GM21576 (cell line): Measurements from ENCODE around the gene ZNF154.
"Not testable (repeated sequence)": the region's sequence is repeated elsewhere in the genome, so short reads cannot be mapped to it uniquely, and the experiment has no call there.

Source experiments
- ATAC-seq: cut with Tn5 transposase; IDR thresholded peaks from one replicate; pipeline ENCODE4 v1.9.1; 2021; ENCODE audit warnings: mild to moderate bottlenecking, moderate library complexity; ENCODE audit not compliant: unreplicated experiment

Gene ZNF154

DNA sequence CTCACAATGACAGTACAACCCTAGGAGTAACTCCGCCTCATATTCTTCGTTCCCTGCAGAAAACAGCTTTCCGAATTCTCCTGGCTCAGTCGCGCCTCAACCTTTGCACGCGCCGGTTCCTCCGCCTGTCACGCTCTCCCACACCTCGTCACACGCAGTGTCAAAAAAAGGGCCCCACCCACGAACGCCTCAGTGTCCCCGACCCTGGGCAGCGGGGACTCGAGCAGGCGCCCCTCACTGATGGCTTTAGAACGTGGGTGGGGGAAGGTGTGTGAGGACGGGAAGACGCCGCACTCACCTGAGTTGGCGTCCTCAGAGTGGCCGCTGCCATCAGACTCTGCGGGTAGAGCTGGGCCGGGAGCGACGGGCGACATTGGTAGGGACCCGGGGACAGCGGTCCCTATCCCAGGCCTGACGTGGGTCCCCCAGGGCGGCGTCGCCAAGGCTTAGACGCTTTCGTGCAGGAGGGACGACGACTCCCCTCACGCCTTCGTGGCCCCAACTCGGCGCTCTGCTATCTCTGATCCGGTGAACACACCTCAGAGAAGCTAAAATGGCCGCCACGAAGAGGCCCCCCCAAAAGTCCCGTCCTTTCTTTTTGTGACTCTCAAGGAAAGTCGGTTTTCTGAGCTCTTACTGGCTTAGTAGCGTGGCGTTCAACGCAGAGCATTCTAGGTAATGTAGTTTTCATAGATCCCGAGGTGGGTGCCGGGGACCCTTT lies at the start of gene ZNF154:
ZNF154 (minus strand) TSS at position 564 of the 721 bp plus-strand sequence; CDS start at position 331, 233 bp downstream.
- ATAC-seq, result no peak

DNA sequence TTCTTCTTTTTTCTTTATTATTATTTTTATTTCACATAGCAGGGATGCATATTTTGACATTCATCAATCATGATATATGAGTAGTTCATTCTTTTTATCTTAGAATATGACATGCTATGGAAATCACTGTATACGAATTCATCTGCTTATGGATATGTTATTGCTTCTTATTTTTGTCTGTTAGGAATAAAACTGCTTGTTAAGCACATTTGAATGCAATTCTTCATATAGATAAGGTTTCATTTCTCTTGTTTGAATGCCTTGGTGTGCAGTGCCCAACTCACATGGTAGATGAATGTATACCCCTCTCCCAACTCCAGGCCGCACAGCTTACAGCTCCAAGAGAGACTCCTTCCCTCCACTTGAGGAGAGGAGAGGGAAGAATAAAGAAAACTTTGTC lies 48.9 kb upstream of the ZNF154 start:
- ATAC-seq, result no peak

DNA sequence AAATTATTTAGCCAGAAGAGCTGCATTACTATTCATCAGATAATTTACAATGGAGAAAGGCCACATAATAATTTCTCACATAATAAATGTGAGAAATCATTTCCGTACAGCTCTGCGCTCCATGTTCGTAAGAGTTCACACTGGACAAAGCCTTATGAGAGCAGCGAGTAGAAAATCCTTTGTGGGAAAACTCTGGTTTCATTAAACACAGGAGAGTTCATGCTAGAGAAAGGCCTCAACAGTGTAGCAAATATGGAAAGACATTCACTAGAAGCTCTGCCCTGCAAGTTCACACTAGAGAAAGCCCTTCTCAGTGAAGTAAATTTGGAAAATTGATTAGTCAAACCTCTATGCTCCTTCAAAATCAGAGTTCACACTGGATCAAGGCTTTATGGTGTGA lies 46.0 kb upstream of the ZNF154 start:
- no peak for ATAC-seq

DNA sequence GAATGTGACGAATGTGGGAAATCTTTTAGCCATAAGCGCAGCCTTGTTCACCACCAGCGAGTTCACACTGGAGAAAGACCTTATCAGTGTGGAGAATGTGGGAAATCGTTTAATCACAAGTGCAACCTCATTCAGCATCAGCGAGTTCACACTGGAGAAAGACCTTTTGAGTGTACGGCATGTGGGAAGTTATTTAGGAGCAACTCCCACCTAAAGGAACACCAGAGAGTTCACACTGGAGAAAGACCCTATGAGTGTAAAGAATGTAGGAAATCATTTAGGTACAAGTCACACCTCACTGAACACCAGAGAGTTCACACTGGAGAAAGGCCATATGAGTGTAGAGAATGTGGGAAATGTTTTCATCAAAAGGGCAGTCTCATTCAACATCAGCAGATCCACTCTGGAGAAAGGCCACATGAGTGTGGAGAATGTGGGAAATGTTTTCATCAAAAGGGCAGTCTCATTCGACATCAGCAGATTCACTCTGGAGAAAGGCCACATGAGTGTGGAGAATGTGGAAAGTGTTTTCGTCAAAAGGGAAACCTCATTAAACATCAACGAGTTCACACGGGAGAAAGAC lies 45.2 kb upstream of the ZNF154 start:
- ATAC-seq, result no peak

DNA sequence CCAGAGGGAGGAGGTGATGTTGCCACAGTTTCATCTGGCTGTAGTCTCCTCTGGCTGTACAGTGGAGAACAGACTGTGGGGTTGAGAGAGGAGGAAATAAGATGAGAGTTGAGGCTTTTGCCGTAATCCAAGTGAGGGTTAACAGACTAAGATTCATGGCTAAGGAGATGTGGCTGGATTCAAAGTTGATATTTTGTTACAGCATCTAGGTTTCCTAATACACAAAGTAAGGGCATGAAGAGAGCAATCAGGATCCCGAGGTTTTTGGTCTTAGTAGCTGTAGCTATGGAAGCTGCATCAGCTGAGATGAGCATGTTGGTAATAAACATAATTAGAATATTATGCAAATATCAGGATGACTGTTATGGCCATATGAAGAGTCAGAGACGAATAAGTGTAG lies 39.0 kb upstream of the ZNF154 start:
- ATAC-seq, result no peak

DNA sequence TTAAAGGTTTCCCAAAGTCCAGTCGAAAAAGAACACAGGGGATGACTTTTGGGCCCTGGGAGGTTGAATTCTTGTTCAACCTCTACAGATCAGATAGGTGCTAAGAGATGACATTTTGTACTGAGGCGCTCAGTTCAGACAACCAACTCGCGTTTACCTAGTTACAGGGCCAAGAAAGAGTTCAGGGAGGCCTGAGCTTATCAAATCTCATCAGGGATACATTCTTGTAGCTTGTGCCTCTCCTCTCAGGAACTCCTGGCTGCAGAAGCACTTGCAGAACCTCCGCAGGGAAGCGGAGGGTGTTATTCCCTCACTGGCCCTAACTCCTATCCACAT lies 38.4 kb upstream of the ZNF154 start:
- no peak for ATAC-seq

DNA sequence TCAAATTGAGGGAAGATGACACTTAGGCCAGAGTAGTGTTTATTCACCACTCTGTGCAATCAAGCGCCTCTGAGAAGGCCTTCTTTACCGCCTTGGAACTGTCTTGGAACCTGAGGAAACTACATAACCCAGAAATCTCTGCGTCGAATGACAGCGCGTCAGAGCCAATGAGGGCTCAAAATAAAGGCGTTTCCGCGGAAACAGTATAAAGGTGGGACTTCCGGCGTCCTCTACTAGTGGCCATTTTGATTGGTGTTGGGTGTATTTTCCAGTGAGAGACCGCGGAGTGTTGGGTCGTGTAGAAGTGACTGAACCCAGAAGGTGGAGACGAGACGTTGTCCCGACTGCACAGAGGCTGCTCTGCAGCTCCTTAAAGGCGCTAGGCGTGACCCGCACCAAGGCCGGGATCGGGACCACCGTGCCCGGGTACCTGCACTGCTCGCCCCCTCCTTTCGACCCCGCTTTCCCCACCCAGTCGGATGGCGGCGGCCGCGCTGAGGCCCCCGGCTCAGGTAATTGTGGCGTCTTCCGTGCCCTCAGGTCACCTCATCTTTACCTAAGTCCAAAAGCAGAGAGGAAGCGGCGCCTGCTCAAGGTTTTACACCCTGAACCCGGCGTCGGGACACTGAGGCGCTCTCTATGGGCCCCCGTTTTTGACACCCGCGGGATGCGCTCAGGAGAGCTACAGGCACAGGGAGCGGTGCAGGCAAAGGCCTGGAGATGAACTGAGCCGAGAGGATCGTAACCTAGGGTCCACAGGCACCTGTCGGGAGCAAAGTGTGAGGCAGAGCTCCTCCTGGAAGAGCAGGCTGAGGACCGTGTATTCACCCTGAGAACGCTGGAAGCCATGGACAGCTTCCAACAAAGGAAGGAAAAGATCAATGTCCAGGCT lies 37.8 kb upstream of the ZNF154 start, which contains the start of gene ZNF776:
ZNF776 (plus strand) TSS at position 236 of the 892 bp plus-strand sequence; CDS start at position 480, 244 bp downstream.
- peak; percentile 99 for ATAC-seq

DNA sequence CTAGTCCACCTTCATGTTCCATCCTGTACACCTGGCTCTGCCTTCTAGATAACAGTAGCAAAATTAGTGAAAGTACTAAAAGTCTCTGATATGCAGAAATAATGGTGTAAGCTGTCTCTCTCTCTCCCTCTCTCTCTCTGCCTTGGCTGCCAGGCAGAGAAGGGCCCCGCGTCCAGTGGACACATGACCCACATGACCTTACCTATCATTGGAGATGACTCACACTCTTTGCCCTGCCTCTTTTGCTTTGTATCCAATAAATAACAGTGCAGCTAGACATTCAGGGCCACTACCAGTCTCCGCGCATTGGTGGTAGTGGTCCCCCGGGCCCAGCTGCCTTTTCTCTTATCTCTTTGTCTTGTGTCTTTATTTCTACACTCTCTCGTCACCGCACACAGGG lies 29.8 kb upstream of the ZNF154 start:
- not testable (repeated sequence) for ATAC-seq

DNA sequence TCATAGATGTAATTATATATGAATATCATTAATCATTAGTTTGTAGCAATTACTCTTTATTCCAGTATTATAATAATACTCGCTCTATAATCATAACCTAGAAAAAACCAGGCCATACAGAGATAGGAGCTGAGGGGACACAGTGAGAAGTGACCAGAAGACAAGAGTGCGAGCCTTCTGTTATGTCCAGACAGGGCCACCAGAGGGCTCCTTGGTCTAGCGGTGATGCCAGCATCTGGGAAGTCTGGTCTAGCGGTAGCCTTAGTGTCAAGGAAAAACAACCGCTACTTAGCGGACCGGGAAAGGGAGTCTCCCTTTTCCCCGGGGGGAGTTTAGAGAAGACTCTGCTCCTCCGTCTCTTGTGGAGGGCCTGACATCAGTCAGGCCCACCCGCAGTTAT lies 29.3 kb upstream of the ZNF154 start:
- not testable (repeated sequence) for ATAC-seq

DNA sequence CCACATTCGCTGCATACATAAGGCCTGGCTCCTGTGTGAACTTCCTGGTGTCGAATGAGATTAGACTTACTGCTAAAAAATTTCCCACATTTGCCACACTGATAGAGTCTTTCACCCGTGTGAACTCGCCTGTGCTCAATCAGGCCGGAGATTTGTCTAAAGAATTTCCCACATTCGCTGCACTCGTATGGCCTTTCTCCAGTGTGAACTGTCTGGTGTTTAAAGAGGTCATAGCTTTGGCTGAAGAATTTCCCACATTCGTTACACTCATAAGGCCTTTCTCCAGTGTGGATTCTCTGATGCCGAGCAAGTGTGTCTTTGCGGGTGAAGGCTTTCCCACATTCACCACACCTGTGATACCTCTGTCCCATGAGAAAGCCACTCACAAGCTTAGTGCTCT lies 11.9 kb upstream of the ZNF154 start:
- no peak for ATAC-seq

DNA sequence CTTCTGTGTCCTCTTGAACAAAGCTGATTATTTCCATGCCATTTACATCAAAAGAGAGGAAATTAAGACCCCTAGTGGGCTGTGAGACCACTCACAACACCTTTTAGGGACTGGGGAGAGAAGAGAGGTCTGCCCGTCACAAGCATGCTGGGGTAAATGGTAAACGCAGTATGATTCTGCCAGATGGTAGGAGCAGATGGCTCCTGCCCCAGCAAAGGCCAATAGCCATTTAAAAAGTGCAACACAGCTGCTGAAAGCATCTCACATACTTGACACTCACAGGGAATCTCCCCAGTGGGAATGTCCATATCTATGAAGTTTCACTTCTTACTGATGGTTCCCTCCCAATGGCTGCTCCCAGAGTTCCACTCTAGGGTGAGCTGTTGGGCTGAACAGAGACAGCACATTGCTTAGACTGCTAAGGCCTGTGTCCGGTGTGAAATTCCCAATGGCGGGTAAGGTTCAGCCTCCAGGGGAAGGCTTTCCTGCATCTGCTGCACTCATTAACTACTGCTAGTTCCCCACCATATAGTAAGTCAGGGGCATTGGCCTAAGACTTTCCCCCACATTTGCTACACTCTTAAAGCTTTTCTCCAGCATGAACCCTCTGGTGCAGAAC lies 11.0 kb upstream of the ZNF154 start:
- ATAC-seq, result no peak

DNA sequence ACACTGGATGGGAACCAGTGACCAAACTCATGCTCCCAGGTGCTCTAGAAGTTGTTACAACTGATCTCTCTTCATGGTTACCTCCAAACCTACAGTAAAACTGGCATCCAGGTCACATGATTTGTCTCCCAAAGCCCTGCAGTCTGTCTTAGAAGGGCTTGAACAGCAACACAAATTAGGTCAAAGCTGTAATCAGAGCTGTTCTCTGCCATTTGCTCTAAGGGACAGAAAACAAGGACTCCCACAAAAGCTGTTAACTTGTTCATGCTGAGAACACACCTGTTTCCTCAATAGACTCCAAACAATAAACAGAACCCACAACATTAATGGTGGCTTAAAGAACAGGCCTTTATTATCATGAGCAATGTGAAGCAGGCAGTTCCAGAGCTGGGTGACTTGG lies 10.4 kb upstream of the ZNF154 start:
- ATAC-seq, result no peak

DNA sequence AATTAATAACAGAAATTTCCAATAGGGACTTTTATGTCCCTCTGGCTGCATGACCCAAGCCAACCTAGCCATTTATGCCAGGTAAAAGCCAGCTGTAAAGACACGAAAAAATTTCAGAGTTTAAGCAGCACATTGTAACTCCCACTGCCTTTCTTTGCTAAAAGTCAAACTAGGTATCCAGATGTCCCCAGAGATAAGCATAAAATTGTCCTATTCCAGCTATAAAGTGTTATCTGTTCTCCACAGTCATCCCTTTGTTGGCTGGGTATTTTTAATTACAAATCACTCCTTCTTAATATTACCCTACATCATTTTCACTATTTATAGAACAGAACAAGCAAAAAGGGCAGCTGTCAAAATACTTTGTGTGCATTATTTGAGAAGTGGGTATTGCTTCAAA lies 3.2 kb upstream of the ZNF154 start:
- ATAC-seq, result no peak

DNA sequence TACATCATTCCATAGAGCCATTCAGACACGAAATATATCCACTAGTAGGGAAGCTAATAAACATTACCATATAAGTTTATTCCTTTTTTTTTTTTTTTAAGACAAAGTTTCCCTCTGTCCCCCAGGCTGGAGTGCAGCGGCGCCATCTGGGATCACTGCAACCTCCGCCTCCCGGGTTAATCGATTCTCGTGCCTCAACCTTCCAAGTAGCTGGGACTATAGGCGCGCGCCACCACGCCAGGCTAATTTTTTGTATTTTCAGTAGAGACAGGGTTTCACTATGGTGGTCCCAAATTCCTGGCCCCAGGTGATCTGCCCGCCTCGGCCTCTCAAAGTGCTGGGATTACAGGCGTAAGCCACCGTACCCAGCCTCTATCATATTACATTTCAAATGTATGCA lies 612 bp upstream of the ZNF154 start:
- no peak for ATAC-seq

DNA sequence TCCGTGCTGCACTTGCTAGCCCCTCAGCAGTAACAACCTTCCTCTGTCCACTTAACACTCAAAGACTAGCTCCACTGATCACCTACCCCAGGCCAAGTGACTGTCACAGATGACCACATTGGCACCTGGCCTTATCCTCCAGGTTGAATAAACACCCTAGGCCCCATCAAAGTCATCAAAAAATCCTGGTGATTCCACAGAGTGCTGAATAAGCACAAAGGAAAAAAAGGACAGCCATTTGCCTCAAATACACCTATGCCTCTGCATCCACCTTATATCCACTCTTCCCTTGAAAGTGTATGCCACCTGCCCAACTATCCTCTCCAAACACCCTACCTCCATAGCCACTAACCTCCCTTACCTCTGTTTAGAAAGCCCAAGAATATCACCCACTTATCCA lies 2.7 kb downstream of the ZNF154 start:
- no peak for ATAC-seq

DNA sequence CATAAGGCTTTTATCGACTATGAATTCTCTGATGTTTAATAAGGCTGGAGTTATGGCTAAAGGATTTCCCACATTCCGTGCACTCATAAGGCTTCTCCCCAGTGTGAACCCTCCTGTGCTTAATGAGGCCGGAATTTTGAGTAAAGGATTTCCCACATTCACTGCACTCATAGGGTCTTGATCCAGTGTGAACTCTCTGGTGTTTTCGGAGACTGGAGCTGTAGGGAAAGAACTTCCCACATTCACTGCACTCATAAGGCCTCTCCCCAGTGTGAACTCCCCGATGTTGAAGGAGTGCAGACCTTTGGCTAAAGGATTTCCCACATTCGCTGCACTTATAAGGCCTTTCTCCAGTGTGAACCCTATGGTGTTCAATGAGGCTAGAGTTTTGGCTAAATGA lies 7.4 kb downstream of the ZNF154 start:
- no peak for ATAC-seq

DNA sequence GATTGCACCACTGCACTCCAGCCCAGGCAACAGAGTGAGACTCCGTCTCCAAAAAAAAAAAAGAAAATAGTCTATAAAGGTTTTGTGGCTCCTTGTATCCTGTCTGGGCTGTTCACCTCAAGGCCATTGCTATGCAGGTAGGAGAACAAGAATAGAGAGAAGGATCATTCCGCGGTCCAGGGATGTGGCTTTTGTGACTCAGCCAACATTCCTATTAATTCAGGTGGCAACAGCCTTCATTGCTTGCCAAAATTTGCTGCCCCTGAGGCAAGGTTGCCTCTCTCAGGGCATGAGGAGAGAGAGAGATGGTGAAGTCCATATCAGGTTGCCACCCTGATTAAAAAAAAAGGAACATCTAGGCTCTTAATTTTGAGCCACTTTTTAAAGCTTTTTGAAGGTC lies 19.3 kb downstream of the ZNF154 start:
- ATAC-seq, result no peak

DNA sequence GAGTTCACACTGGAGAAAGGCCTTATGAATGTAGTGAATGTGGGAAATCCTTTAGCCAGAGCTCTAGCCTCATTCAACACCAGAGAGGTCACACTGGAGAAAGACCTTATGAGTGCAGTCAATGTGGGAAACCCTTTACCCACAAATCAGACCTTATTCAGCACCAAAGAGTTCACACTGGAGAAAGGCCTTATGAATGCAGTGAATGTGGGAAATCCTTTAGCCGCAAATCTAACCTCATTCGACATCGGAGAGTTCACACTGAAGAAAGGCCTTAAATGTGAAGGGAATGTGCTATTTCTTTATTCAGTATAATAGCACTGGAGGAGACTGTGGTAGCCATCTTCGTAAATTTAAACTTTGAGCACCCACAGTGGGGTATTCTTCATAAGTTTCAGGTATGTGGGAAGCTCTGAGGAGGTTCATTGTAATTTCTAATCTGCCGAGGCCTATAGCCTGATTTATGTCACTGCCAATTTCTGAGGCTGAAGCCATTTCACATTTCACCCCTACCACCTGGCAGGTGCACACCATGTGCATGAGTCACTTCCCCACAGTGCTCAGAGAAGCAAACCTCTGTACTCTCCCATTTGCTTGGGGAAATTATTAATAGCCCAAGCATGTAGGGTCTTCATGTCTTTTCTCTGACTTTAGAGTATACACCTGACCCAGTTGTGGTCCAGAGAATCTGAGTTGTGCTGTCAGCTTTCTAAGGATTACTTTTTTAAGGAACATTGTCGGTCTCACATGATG lies 20.8 kb downstream of the ZNF154 start:
- ATAC-seq, result no peak

DNA sequence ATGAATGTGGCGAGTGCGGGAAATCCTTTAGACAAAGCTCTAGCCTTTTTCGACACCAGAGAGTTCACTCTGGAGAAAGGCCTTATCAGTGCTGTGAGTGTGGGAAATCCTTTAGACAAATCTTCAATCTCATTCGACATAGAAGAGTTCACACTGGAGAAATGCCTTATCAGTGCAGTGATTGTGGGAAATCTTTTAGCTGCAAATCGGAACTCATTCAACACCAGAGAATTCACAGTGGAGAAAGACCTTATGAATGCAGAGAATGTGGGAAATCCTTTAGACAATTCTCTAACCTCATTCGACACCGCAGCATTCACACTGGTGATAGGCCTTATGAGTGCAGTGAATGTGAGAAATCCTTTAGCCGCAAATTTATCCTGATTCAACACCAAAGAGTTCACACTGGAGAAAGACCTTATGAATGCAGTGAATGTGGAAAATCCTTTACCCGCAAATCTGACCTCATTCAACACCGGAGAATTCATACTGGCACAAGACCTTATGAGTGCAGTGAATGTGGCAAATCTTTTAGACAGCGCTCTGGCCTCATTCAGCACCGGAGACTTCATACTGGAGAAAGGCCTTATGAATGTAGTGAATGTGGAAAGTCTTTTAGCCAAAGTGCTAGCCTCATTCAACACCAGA lies 21.5 kb downstream of the ZNF154 start:
- no peak for ATAC-seq

DNA sequence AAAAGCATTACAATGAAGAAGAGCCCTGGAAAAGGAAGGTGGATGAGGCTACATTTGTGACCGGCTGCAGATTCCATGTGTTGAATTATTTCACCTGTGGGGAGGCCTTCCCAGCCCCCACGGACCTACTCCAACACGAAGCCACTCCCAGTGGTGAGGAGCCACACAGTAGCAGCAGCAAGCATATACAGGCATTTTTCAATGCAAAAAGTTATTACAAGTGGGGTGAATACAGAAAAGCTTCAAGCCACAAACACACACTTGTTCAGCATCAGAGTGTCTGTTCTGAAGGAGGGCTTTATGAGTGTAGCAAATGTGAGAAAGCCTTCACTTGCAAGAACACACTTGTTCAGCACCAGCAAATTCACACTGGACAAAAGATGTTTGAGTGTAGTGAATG lies 22.3 kb downstream of the ZNF154 start:
- ATAC-seq, result no peak
